GM23338 (cell line): ENCODE measurements around the gene RNFT2. TPM values are rescaled to one million over a fixed set of nuclear protein-coding genes. Genes with fewer than 3 reads are reported as not detected.

ENCODE experiments used
- ATAC-seq: fragments of 200-7000 bp; cut with Tn5 transposase; 3 replicates; pipeline ENCODE4 v1.9.1; 2020
- DNase-seq: peaks from one replicate; pipeline ENCODE4 v3.0.0-alpha.2; 2015; ENCODE audit warnings: low spot score
- H2AFZ ChIP-seq: fragments of 200-600 bp; sonication (generic); 2 replicates; pipeline ENCODE4 v1.8.0; 2016; ENCODE audit warnings: antibody characterized with exemption, mild to moderate bottlenecking, moderate library complexity
- H3F3A ChIP-seq: fragments of 200-600 bp; sonication (generic); replicated peaks from 2 replicates; pipeline ENCODE4 v1.8.0; 2017; ENCODE audit warnings: antibody characterized with exemption, mixed run types, low read depth
- H3K27ac ChIP-seq: fragments of 200-600 bp; sonication (generic); 2 replicates; pipeline ENCODE4 v1.6.1; 2016; ENCODE audit warnings: low read depth
- H3K27me3 ChIP-seq: fragments of 200-600 bp; sonication (generic); 2 replicates; pipeline ENCODE4 v1.8.0; 2016; ENCODE audit warnings: mild to moderate bottlenecking, mixed run types, moderate library complexity; ENCODE audit not compliant: insufficient read depth
- H3K36me3 ChIP-seq: fragments of 200-600 bp; sonication (generic); 2 replicates; pipeline ENCODE4 v1.8.0; 2016; ENCODE audit warnings: mild to moderate bottlenecking; ENCODE audit not compliant: insufficient read depth
- H3K4me1 ChIP-seq: fragments of 200-600 bp; sonication (generic); 2 replicates; pipeline ENCODE4 v1.8.0; 2016; ENCODE audit warnings: mild to moderate bottlenecking, moderate library complexity; ENCODE audit not compliant: insufficient read depth
- H3K4me2 ChIP-seq: fragments of 200-600 bp; sonication (generic); 2 replicates; pipeline ENCODE4 v1.7.1; 2017; ENCODE audit warnings: mixed run types
- H3K4me3 ChIP-seq: fragments of 200-600 bp; sonication (generic); 2 replicates; pipeline ENCODE4 v1.6.1; 2016; ENCODE audit warnings: mixed run types
- H3K79me2 ChIP-seq: fragments of 200-600 bp; sonication (generic); replicated peaks from 2 replicates; pipeline ENCODE4 v1.8.0; 2017; ENCODE audit warnings: mild to moderate bottlenecking; ENCODE audit not compliant: insufficient read depth
- H3K9me2 ChIP-seq: fragments of 200-600 bp; sonication (generic); 2 replicates; pipeline ENCODE4 v1.8.0; 2017; ENCODE audit not compliant: insufficient read depth
- H4K20me1 ChIP-seq: fragments of 200-600 bp; sonication (generic); replicated peaks from 2 replicates; pipeline ENCODE4 v1.8.0; 2017; ENCODE audit warnings: mild to moderate bottlenecking; ENCODE audit not compliant: insufficient read depth
- H3K27ac Mint-ChIP-seq: 2 replicates; pipeline ENCODE4 v1.8.0; 2020; ENCODE audit warnings: inconsistent platforms, mild to moderate bottlenecking, moderate library complexity, mixed read lengths
- H3K27me3 Mint-ChIP-seq: 3 replicates; pipeline ENCODE4 v1.8.0; 2022; ENCODE audit warnings: low read depth, mild to moderate bottlenecking, moderate library complexity, mixed read lengths, inconsistent platforms; ENCODE audit not compliant: insufficient read depth, poor library complexity
- H3K36me3 Mint-ChIP-seq: 3 replicates; pipeline ENCODE4 v1.8.0; 2021; ENCODE audit warnings: low read depth, mild to moderate bottlenecking, inconsistent platforms, moderate library complexity, mixed read lengths
- H3K4me1 Mint-ChIP-seq: 3 replicates; pipeline ENCODE4 v1.8.0; 2020; ENCODE audit warnings: mild to moderate bottlenecking, inconsistent platforms, mixed read lengths
- H3K4me3 Mint-ChIP-seq: 3 replicates; pipeline ENCODE4 v1.8.0; 2021; ENCODE audit warnings: moderate library complexity, mild to moderate bottlenecking, inconsistent platforms, mixed read lengths
- H3K9me3 Mint-ChIP-seq: 3 replicates; pipeline ENCODE4 v1.8.0; 2020; ENCODE audit warnings: moderate library complexity, mild to moderate bottlenecking, inconsistent platforms, mixed read lengths
- CTCF ChIP-seq, 2 experiments: fragments of 200-600 bp in 1 of 2; sonication (generic) in 1 of 2; conservative IDR thresholded peaks; 2 replicates each; pipeline versions ENCODE4 v1.5.1 to v1.6.1; 2016 to 2017; ENCODE audit warnings: antibody characterized with exemption in 2 of 2, low read depth in 2 of 2, mild to moderate bottlenecking in 2 of 2, moderate library complexity in 1 of 2
- ETS1 ChIP-seq: IDR thresholded peaks from 2 replicates; pipeline ENCODE4 v1.6.1; 2016; ENCODE audit warnings: antibody characterized with exemption
- EZH2 ChIP-seq: fragments of 200-600 bp; sonication (generic); IDR thresholded peaks from one replicate; pipeline ENCODE4 v1.8.0; 2017; ENCODE audit warnings: antibody characterized with exemption, mild to moderate bottlenecking, low read depth; ENCODE audit not compliant: unreplicated experiment
- NANOG ChIP-seq: IDR thresholded peaks from 2 replicates; pipeline ENCODE4 v1.6.1; 2016; ENCODE audit warnings: antibody characterized with exemption, borderline replicate concordance
- POLR2AphosphoS5 ChIP-seq: IDR thresholded peaks from 2 replicates; pipeline ENCODE4 v1.6.1; 2016; ENCODE audit warnings: antibody characterized with exemption, low read depth
- REST ChIP-seq: IDR thresholded peaks from one replicate; pipeline ENCODE4 v1.6.1; 2018; ENCODE audit warnings: antibody characterized with exemption; ENCODE audit not compliant: unreplicated experiment
- STAT1 ChIP-seq: IDR thresholded peaks from one replicate; pipeline ENCODE4 v1.6.1; 2016; ENCODE audit warnings: antibody characterized with exemption; ENCODE audit not compliant: unreplicated experiment
- ZNF114 ChIP-seq: fragments of 250-450 bp; sonication (Bioruptor Pico); IDR thresholded peaks from 2 replicates; pipeline ENCODE4 v1.5.0; 2020; ENCODE audit warnings: mild to moderate bottlenecking, moderate library complexity
- ZNF462 ChIP-seq: fragments of 250-450 bp; sonication (Bioruptor Pico); IDR thresholded peaks from 2 replicates; pipeline ENCODE4 v1.5.0; 2020; ENCODE audit warnings: mild to moderate bottlenecking, moderate library complexity
- polyA plus RNA-seq: library from polyadenylated mRNA; unstranded; fragments of >200 nt; fragmentation: Nextera tagmentation; extraction: Ambion mirVana; gene quantifications from 2 replicates; pipeline ENCODE4 v1.2.1, GENCODE V29; 2016
- total RNA-seq: library from RNA; depleted of rRNA; stranded (reverse); fragments of >200 nt; shearing (Covaris generic); gene quantifications from 2 replicates; pipeline ENCODE4 v1.2.3, GENCODE V29; 2014

Gene RNFT2
- total and polyA plus RNA-seq, 2 experiments from 2014 or later: 19.3 to 22.9 TPM

- Histone ChIP-seq H4K20me1 (peaks cover 6% of the 10 kb centered on the region), H3K4me2 (no peak overlapping the region), H3K4me1 (no peaks in the 10 kb centered on the region), H2AFZ (no peak overlapping the region), H3K9me2 (no peaks in the 10 kb centered on the region), H3F3A (no peaks in the 10 kb centered on the region), H3K36me3 (peaks cover 3% of the 10 kb centered on the region; the same call in 1 of the 2 replicates), H3K79me2 (no peaks in the 10 kb centered on the region), H3K4me3 (no peak overlapping the region), H3K27me3 (no peaks in the 10 kb centered on the region), H3K27ac (no peak overlapping the region)
- Mint-ChIP-seq H3K36me3 (peaks cover 42% of the 10 kb centered on the region), H3K9me3 (no peaks in the 10 kb centered on the region), H3K4me3 (no peak overlapping the region), H3K27me3 (peaks cover 1% of the 10 kb centered on the region), H3K27ac (no peak overlapping the region), H3K4me1 (no peaks in the 10 kb centered on the region)
- TF ChIP-seq STAT1 (no peak), REST (no peak), ZNF462 (CRISPR knock-in tag) (no peak), EZH2 (no peak), NANOG (no peak), POLR2AphosphoS5 (no peak), CTCF (conservative IDR thresholded peaks at IDR 0.05; ENCODE audit: low read depth in 2 of 2) (no peak), ETS1 (no peak), ZNF114 (no peak)
- DNase-seq: no peak
- no peak for ATAC-seq
Measured at GRCh38 chr12:116749884-116750283, 11.8 kb downstream of the RNFT2 start.
